Stomach (tissue), 9 donors: Measurements from ENCODE around the gene ANO5. TPM values are rescaled to one million over a fixed set of nuclear protein-coding genes. Genes with fewer than 3 reads are reported as not detected.

Source experiments
- DNase-seq, 2 donors: peaks; one replicate each; pipeline versions ENCODE4 v3.0.0 to v3.0.0-alpha.2; 2013 to 2019
- H3K27ac ChIP-seq, 5 donors: fragments of 200-600 bp in 4 of 5; sonication (generic) in 4 of 5; one replicate each; pipeline ENCODE4 v1.5.1; 2013 to 2019; ENCODE audit warnings: mild to moderate bottlenecking in 1 of 5, moderate library complexity in 1 of 5
- H3K27me3 ChIP-seq, 3 donors: fragments of 200-600 bp; sonication (generic); one replicate each; pipeline ENCODE4 v1.5.1; 2017 to 2019; ENCODE audit warnings: mixed run types in 1 of 3
- H3K36me3 ChIP-seq, 4 donors: fragments of 200-600 bp; sonication (generic); 1 replicate in 3 of 4; 2 replicates in 1 of 4; pipeline ENCODE4 v1.5.1; 2016 to 2019
- H3K4me1 ChIP-seq, 4 donors: fragments of 200-600 bp; sonication (generic); one replicate each; pipeline ENCODE4 v1.5.1; 2016 to 2019
- H3K4me3 ChIP-seq, 4 donors: fragments of 200-600 bp; sonication (generic) in 3 of 4; one replicate each; pipeline ENCODE4 v1.5.1; 2016 to 2019; ENCODE audit warnings: mild to moderate bottlenecking in 1 of 4
- H3K9me3 ChIP-seq, 4 donors: fragments of 200-600 bp; sonication (generic); one replicate each; pipeline ENCODE4 v1.5.1; 2016 to 2019
- CTCF ChIP-seq, 7 experiments: fragments of 450-650 bp in 4 of 7; fragments of 200-600 bp in 3 of 7; sonication (generic) in 3 of 7; IDR thresholded peaks; one replicate each; pipeline ENCODE4 v1.5.1; 2016 to 2019; ENCODE audit warnings: antibody characterized with exemption in 7 of 7, control low read depth in 2 of 7, mild to moderate bottlenecking in 1 of 7
- EP300 ChIP-seq: sonication (generic); formaldehyde crosslinking; IDR thresholded peaks from one replicate; pipeline ENCODE4 v1.6.1; 2017; ENCODE audit warnings: antibody characterized with exemption
- POLR2A ChIP-seq, 4 donors: fragments of 450-650 bp; IDR thresholded peaks; one replicate each; pipeline ENCODE4 v1.6.1; 2016; ENCODE audit warnings: antibody characterized with exemption in 4 of 4, control low read depth in 2 of 4, mild to moderate bottlenecking in 1 of 4, moderate library complexity in 1 of 4
- POLR2AphosphoS5 ChIP-seq, 3 donors: sonication (generic); formaldehyde crosslinking; IDR thresholded peaks; one replicate each; pipeline ENCODE4 v1.6.1; 2016; ENCODE audit warnings: antibody characterized with exemption in 3 of 3
- WGBS, 5 donors: extraction: QIAGEN DNeasy Blood & Tissue Kit in 3 of 5; methylation state at CpG; one replicate each; pipeline versions ENCODE4 v1.1.5 to v1.1.7; 2013 to 2018; 5-methylcytosine and 5-hydroxymethylcytosine counted together
- intact Hi-C: fragments of 100-400 bp; cut with DNase I; formaldehyde crosslinking; loops from one replicate; pipeline ENCODE4 v1.15.1; 2023; ENCODE audit warnings: low total_unique reads
- polyA plus RNA-seq, 3 donors: library from polyadenylated mRNA; stranded (reverse); fragments of 200-250 nt; gene quantifications; one replicate each; pipeline ENCODE4 v1.2.3, GENCODE V29; 2013
- total RNA-seq, 5 donors: library from RNA; depleted of rRNA; stranded (reverse); fragments of >200 nt; gene quantifications; one replicate each; pipeline versions ENCODE4 v1.1.0 to v1.2.3, GENCODE V29; 2014 to 2016
- donor health status: healthy with polysubstance abuse.
- donor health status: Bipolar disorder and iron deficiency.
- donor health status: healthy.

The ANO5 gene
- total and polyA plus RNA-seq, 8 donors: 0.62 to 14.1 (median 4.1) TPM

- TF ChIP-seq POLR2AphosphoS5 (IDR thresholded peaks at IDR 0.05) (no peak), CTCF (IDR thresholded peaks at IDR 0.05) (peak in 4 of 7 experiments; percentile 9 to 20 (median 16))
- WGBS, 5 donors: 0 to 1% (median 1%) methylated on average over 2 of the region's 2 CpGs
- intact Hi-C loops: no loop called here
- no peak overlapping the region for H3K27ac ChIP-seq
- H3K9me3 ChIP-seq: no peaks in the 10 kb centered on the region
- H3K4me3 ChIP-seq: no peak overlapping the region
- no peaks in the 10 kb centered on the region for H3K36me3 ChIP-seq
- peaks cover 0 to 4% (median 0%) of the 10 kb centered on the region in 3 donors for H3K27me3 ChIP-seq
- no peak for DNase-seq
- H3K4me1 ChIP-seq: no peaks in the 10 kb centered on the region
Measured at GRCh38 chr11:22169833-22170232, 23.1 kb upstream of the ANO5 start.

GRCh38 chr11:22173532-22173931 lies 19.4 kb upstream of the ANO5 start:
- DNase-seq: no peak
- TF ChIP-seq POLR2AphosphoS5 (IDR thresholded peaks at IDR 0.05): no peak
- no peak for TF ChIP-seq CTCF (IDR thresholded peaks at IDR 0.05)
- Histone ChIP-seq H3K27ac (no peak overlapping the region), H3K9me3 (no peaks in the 10 kb centered on the region), H3K36me3 (no peaks in the 10 kb centered on the region), H3K4me3 (no peak overlapping the region), H3K27me3 (peaks cover 0 to 6% (median 0%) of the 10 kb centered on the region in 3 donors), H3K4me1 (no peaks in the 10 kb centered on the region)
- intact Hi-C loops: no loop called here
- 28 to 50% (median 37%) methylated on average over 4 of the region's 4 CpGs for WGBS, 5 donors

- DNase-seq: no peak
- intact Hi-C loops: no loop called here
- 60 to 86% (median 75%) methylated on average over 4 of the region's 4 CpGs for WGBS, 5 donors
Measured at GRCh38 chr11:22177186-22177585, 15.7 kb upstream of the ANO5 start.

GRCh38 chr11:22179626-22180025 lies 13.3 kb upstream of the ANO5 start:
- no peak overlapping the region for H3K4me3 ChIP-seq
- peaks cover 0 to 7% (median 0%) of the 10 kb centered on the region in 3 donors for H3K27me3 ChIP-seq
- H3K4me1 ChIP-seq: no peaks in the 10 kb centered on the region
- H3K9me3 ChIP-seq: no peaks in the 10 kb centered on the region
- H3K27ac ChIP-seq: no peak overlapping the region
- TF ChIP-seq POLR2AphosphoS5 (IDR thresholded peaks at IDR 0.05): no peak
- TF ChIP-seq CTCF (IDR thresholded peaks at IDR 0.05): no peak
- TF ChIP-seq POLR2A (IDR thresholded peaks at IDR 0.05): no peak
- TF ChIP-seq EP300: no peak
- H3K36me3 ChIP-seq: no peaks in the 10 kb centered on the region
- intact Hi-C loops: no loop called here
- DNase-seq: no peak

More at GRCh38 chr11:22177186-22177585, 15.7 kb upstream of the ANO5 start:
- no peaks in the 10 kb centered on the region for H3K9me3 ChIP-seq
- no peak for TF ChIP-seq POLR2A (IDR thresholded peaks at IDR 0.05)
- no peak for TF ChIP-seq EP300
- no peak for TF ChIP-seq POLR2AphosphoS5 (IDR thresholded peaks at IDR 0.05)
- no peak for TF ChIP-seq CTCF (IDR thresholded peaks at IDR 0.05)
- H3K4me3 ChIP-seq: no peak overlapping the region
- no peaks in the 10 kb centered on the region for H3K36me3 ChIP-seq
- no peak overlapping the region for H3K27ac ChIP-seq
- H3K4me1 ChIP-seq: no peaks in the 10 kb centered on the region
- peaks cover 0 to 7% (median 0%) of the 10 kb centered on the region in 3 donors for H3K27me3 ChIP-seq
